NB4 (cell line): ENCODE results near the gene IPO8.

Experiments used
- DNase-seq: peaks from one replicate; pipeline ENCODE4 v3.0.0; 2010; ENCODE audit warnings: low read depth
- H3K4me3 ChIP-seq: one replicate; pipeline ENCODE4 v1.5.1; 2011; ENCODE audit warnings: mild to moderate bottlenecking, low read depth, low read length, moderate library complexity
- CTCF ChIP-seq: IDR thresholded peaks from one replicate; pipeline ENCODE4 v1.5.1; 2012; ENCODE audit warnings: low read depth, low read length
- MYC ChIP-seq: IDR thresholded peaks from 2 replicates; pipeline ENCODE4 v1.6.1; 2011; ENCODE audit warnings: low read depth, low read length
- POLR2A ChIP-seq: IDR thresholded peaks from 2 replicates; pipeline ENCODE4 v1.6.1; 2011; ENCODE audit warnings: mild to moderate bottlenecking; ENCODE audit not compliant: insufficient read length; ENCODE audit errors: extremely low read depth
- TF ChIP-seq, protein P1 (sequence below): IDR thresholded peaks from 2 replicates; pipeline ENCODE4 v1.6.1; 2011; ENCODE audit warnings: low read depth, low read length

Gene IPO8

GRCh38 chr12:30706476-30706875 lies 10.8 kb upstream of the IPO8 start:
- DNase-seq: no peak
- no peak overlapping the region for H3K4me3 ChIP-seq
- TF ChIP-seq, protein P1, sequence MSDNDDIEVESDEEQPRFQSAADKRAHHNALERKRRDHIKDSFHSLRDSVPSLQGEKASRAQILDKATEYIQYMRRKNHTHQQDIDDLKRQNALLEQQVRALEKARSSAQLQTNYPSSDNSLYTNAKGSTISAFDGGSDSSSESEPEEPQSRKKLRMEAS: no peak
- TF ChIP-seq POLR2A (no peak), CTCF (no peak), MYC (no peak)

GRCh38 chr12:30701056-30701455 lies 5.4 kb upstream of the IPO8 start:
- TF ChIP-seq POLR2A (no peak), MYC (no peak), CTCF (no peak)
- TF ChIP-seq, protein P1: no peak
- no peak overlapping the region for H3K4me3 ChIP-seq
- no peak for DNase-seq

DNA sequence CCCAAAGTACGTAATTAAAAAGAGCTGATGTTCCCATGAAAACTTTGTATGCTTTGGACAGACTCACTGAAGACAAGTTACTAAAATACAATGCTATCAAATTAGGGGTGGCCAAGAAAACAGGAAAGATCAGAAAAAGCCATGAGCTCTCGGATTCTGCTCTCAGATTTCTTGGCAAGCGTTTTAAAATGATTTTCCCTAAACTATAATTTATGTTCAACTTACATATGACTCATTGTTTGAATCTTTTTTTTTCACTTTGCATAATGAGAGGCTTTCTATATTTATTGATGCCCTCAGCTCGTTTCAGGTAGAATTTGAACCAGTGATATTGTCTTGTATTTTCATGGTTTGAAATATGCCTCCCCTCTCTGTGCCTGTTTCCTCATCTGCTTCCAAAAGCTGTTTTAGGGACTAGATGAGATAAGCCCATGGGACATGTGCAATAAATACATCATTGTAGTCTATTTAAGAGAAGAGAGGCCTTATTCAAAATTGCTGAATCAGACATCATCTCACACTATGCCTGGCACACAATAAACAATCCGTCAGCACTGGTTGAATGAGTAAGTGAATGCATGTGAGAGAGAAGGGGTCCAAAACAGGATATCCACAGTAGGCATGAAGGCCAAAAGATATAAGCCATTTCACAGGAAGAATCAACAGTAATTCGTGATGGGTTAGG lies 4.7 kb upstream of the IPO8 start:
- DNase-seq: no peak
- TF ChIP-seq, protein P1: no peak
- TF ChIP-seq CTCF (no peak), POLR2A (no peak), MYC (no peak)
- no peak overlapping the region for H3K4me3 ChIP-seq

DNA sequence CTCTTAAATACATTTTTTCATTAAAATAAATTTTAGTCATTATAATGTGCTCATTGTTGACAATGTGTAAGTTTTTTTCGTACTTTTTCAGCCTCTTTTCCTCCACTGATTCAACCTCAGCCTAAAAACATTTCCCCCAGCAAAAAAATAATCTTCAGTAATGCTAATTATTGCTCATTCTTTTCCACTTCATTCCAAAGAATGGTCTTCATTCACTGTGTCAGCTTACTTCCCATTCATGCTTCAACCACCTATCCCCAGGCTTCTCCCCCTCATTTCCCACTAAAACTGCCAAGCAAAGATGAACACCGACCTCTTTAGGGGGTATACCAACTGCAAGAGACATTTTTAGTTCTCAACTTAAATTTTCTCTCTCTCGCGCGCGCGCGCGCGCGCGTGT lies 2.7 kb upstream of the IPO8 start:
- no peak overlapping the region for H3K4me3 ChIP-seq
- no peak for DNase-seq
- TF ChIP-seq CTCF: no peak
- no peak for TF ChIP-seq MYC
- TF ChIP-seq POLR2A: no peak
- TF ChIP-seq, protein P1: no peak

DNA sequence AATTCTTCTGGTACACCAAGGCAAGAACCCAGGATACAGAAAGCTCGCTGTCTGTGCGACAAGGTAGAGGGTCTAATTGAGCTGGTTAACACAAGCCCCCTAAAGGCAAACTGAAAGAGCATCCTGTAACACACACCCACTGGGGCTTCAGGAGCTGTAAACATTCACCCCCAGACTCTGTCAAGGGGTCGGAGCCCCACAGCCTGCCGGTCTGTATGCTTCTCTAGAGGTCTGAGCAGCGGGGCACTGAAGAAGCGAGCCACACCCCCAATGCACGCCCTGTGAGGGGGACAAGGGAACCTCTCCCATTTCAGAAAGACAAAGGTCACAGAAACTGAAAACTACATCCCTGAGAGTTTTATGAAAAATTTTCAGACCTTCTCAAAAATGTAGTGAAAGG lies 1.3 kb upstream of the IPO8 start:
- TF ChIP-seq MYC: no peak
- TF ChIP-seq CTCF: no peak
- no peak for TF ChIP-seq POLR2A
- TF ChIP-seq, protein P1: no peak
- DNase-seq: no peak
- H3K4me3 ChIP-seq: no peak overlapping the region
